Upper lobe of left lung (tissue), 6 donors: ENCODE measurements around the gene HPSE2. TPM values are rescaled to one million over a fixed set of nuclear protein-coding genes. Genes with fewer than 3 reads are reported as not detected.

Experiments
- ATAC-seq, 2 donors: fragments of 200-7000 bp; cut with Tn5 transposase; one replicate each; pipeline ENCODE4 v1.9.1; 2022; ENCODE audit warnings: mild to moderate bottlenecking in 2 of 2, moderate library complexity in 2 of 2; ENCODE audit not compliant: low FRiP score in 2 of 2
- DNase-seq, 2 donors: peaks; one replicate each; pipeline ENCODE4 v3.0.0-alpha.2; 2019 to 2020
- H3K27ac ChIP-seq, 4 donors: fragments of 200-600 bp; sonication (generic); one replicate each; pipeline ENCODE4 v1.5.1; 2016 to 2019
- H3K27me3 ChIP-seq, 4 donors: fragments of 200-600 bp; sonication (generic); one replicate each; pipeline ENCODE4 v1.5.1; 2017 to 2019
- H3K36me3 ChIP-seq, 4 donors: fragments of 200-600 bp; sonication (generic); one replicate each; pipeline ENCODE4 v1.5.1; 2016 to 2019
- H3K4me1 ChIP-seq, 4 donors: fragments of 200-600 bp; sonication (generic); one replicate each; pipeline ENCODE4 v1.5.1; 2018 to 2019
- H3K4me3 ChIP-seq, 4 donors: fragments of 200-600 bp; sonication (generic); one replicate each; pipeline ENCODE4 v1.5.1; 2017 to 2019; ENCODE audit warnings: mild to moderate bottlenecking in 2 of 4, moderate library complexity in 1 of 4
- H3K9me3 ChIP-seq, 4 donors: fragments of 200-600 bp; sonication (generic); one replicate each; pipeline ENCODE4 v1.5.1; 2018 to 2019
- EP300 ChIP-seq, 4 donors: sonication (generic); formaldehyde crosslinking; IDR thresholded peaks; one replicate each; pipeline ENCODE4 v1.5.1; 2017; ENCODE audit warnings: antibody characterized with exemption in 4 of 4, control low read depth in 2 of 4
- POLR2A ChIP-seq, 4 donors: fragments of 450-650 bp; IDR thresholded peaks; one replicate each; pipeline ENCODE4 v1.5.1; 2016 to 2017; ENCODE audit warnings: antibody characterized with exemption in 4 of 4, mild to moderate bottlenecking in 2 of 4
- POLR2AphosphoS5 ChIP-seq, 2 donors: sonication (generic); formaldehyde crosslinking; IDR thresholded peaks; one replicate each; pipeline ENCODE4 v1.5.1; 2017; ENCODE audit warnings: antibody characterized with exemption in 2 of 2
- WGBS, 2 donors: methylation state at CpG; one replicate each; pipeline ENCODE4 v1.1.5; 2017 to 2018; 5-methylcytosine and 5-hydroxymethylcytosine counted together
- total RNA-seq, 6 donors: library from RNA; depleted of rRNA in 4 of 6; stranded (reverse); fragments of >200 nt in 4 of 6; gene quantifications; one replicate each; pipeline versions ENCODE4 v1.1.0 to v1.2.1, GENCODE V29; 2016 to 2021
- TF ChIP-seq, protein P1 (sequence below), 6 experiments: fragments of 450-650 bp in 4 of 6; fragments of 200-600 bp in 2 of 6; sonication (generic) in 2 of 6; IDR thresholded peaks; one replicate each; pipeline ENCODE4 v1.5.1; 2016 to 2019; ENCODE audit warnings: antibody characterized with exemption in 6 of 6
- donor health status: DM: no; HTN: no; CAD: no; lungs with moderate emphysema.
- donor health status: DM: no; HTN: yes; CAD: no; lungs with severe emphysema.

The HPSE2 gene
- total RNA-seq, 6 donors from 2014 or later, result 0.15 to 1.1 (median 0.91) TPM; not detected in 1

DNA sequence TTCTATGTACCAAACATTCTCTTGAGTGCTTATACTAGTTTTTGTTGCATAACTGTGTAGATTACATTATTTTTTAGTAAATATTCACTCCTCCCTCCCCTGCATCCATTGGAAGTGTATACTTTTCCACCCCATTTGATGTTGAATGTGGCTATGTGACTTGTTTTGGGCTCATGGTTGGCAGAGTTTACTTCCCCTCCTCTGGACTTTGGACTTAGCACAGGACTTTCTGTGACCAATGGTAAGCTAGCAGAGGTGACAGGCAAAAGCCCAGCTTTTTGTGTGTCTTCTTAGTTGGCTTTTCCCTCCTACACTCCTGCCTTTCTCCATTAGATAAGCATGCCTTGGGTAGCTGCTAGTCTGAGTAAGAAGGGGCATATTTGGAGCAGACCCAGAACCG is 353.9 kb downstream of the HPSE2 start:
- 90 to 94% methylated on average over 1 of the region's 1 CpG for WGBS, 2 donors
- TF ChIP-seq EP300 (IDR thresholded peaks at IDR 0.05) (no peak), POLR2AphosphoS5 (IDR thresholded peaks at IDR 0.05) (no peak), POLR2A (IDR thresholded peaks at IDR 0.05) (no peak)
- TF ChIP-seq, protein P1, sequence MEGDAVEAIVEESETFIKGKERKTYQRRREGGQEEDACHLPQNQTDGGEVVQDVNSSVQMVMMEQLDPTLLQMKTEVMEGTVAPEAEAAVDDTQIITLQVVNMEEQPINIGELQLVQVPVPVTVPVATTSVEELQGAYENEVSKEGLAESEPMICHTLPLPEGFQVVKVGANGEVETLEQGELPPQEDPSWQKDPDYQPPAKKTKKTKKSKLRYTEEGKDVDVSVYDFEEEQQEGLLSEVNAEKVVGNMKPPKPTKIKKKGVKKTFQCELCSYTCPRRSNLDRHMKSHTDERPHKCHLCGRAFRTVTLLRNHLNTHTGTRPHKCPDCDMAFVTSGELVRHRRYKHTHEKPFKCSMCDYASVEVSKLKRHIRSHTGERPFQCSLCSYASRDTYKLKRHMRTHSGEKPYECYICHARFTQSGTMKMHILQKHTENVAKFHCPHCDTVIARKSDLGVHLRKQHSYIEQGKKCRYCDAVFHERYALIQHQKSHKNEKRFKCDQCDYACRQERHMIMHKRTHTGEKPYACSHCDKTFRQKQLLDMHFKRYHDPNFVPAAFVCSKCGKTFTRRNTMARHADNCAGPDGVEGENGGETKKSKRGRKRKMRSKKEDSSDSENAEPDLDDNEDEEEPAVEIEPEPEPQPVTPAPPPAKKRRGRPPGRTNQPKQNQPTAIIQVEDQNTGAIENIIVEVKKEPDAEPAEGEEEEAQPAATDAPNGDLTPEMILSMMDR (IDR thresholded peaks at IDR 0.05), result no peak
- ATAC-seq, result no peak

DNA sequence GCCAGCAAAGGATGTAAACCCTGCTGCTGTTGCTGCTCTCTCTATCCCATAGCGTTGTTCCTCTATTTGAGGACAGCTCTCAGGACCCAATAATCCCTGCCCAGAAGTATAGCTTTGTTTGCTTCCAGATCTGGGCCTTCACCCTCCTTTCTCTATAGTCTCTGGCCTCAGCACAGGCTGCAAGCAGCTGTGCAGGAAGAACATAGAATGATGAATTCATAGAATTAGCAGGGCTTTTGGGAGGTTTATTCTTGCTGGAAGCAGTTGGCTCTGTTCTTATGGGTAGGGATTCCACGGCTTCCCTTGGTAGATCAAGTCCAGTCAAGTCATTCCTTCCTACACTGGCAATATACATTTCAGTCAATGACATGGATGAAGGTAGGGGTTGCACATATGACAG is 354.7 kb downstream of the HPSE2 start:
- Histone ChIP-seq H3K36me3 (no peaks in the 10 kb centered on the region), H3K27ac (no peak overlapping the region), H3K4me3 (no peak overlapping the region), H3K9me3 (no peaks in the 10 kb centered on the region), H3K27me3 (no peaks in the 10 kb centered on the region), H3K4me1 (no peaks in the 10 kb centered on the region)
- ATAC-seq (no peak), DNase-seq (no peak)
- 65 to 78% methylated on average over 2 of the region's 2 CpGs for WGBS, 2 donors
- no peak for TF ChIP-seq POLR2AphosphoS5 (IDR thresholded peaks at IDR 0.05)
- TF ChIP-seq, protein P1 (IDR thresholded peaks at IDR 0.05), result no peak
- TF ChIP-seq EP300 (IDR thresholded peaks at IDR 0.05), result no peak
- TF ChIP-seq POLR2A (IDR thresholded peaks at IDR 0.05), result no peak

More for the DNA sequence above, 353.9 kb downstream of the HPSE2 start:
- no peaks in the 10 kb centered on the region for H3K9me3 ChIP-seq
- no peak overlapping the region for H3K4me3 ChIP-seq
- H3K4me1 ChIP-seq, result no peaks in the 10 kb centered on the region
- H3K27me3 ChIP-seq, result no peaks in the 10 kb centered on the region
- H3K36me3 ChIP-seq, result no peaks in the 10 kb centered on the region
- DNase-seq, result no peak
- no peak overlapping the region for H3K27ac ChIP-seq

DNA sequence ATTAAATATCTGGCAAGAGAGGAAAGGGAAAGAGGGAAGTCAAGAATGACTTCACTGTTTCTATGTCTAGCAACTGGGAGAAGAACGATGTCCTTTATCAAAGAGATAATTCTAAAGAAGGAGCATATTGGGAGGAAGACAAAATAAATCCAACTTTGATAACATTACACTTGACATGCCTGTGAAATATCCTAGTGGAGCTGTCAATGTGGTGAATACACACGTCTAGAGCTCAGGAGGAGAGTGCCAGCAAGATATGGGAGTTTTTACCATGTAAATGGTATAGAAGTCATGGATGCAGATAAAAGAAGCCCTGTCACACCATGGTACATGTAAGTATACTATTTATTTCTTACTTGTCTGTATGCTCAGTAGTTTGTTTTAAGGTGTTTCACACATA is 356.7 kb downstream of the HPSE2 start:
- Histone ChIP-seq H3K4me3 (no peak overlapping the region), H3K36me3 (no peaks in the 10 kb centered on the region), H3K27me3 (no peaks in the 10 kb centered on the region), H3K4me1 (no peaks in the 10 kb centered on the region), H3K27ac (no peak overlapping the region), H3K9me3 (no peaks in the 10 kb centered on the region)
- 48 to 55% methylated on average over 2 of the region's 2 CpGs for WGBS, 2 donors
- DNase-seq (no peak), ATAC-seq (no peak)
- TF ChIP-seq POLR2AphosphoS5 (IDR thresholded peaks at IDR 0.05) (no peak), POLR2A (IDR thresholded peaks at IDR 0.05) (no peak), EP300 (IDR thresholded peaks at IDR 0.05) (no peak)
- TF ChIP-seq, protein P1 (IDR thresholded peaks at IDR 0.05), result no peak

DNA sequence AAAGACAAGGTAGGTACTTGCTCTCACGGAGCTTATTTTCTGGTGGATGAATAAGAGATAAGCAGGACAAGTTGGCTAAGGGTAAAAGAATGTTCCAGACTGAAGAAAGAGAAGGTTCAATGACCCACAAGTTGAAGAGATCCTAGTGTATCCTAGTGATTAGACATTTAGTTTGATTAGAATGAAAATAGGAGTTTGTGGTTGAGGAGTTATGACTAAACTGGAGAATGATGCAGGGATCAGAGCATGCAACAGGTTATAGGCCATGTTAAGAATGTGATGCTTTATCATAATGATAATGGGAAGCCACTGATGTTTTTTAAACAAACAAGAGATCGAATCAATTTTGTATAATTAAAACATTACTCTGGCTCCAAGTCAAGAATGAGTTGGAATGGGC is 357.2 kb downstream of the HPSE2 start:
- TF ChIP-seq POLR2AphosphoS5 (IDR thresholded peaks at IDR 0.05), result no peak
- no peak for TF ChIP-seq POLR2A (IDR thresholded peaks at IDR 0.05)
- TF ChIP-seq EP300 (IDR thresholded peaks at IDR 0.05), result no peak
- TF ChIP-seq, protein P1 (IDR thresholded peaks at IDR 0.05), result no peak
- WGBS, 2 donors, result 48 to 50% methylated on average over 2 of the region's 2 CpGs
- H3K36me3 ChIP-seq, result no peaks in the 10 kb centered on the region
- no peak overlapping the region for H3K27ac ChIP-seq
- ATAC-seq, result no peak
- no peaks in the 10 kb centered on the region for H3K27me3 ChIP-seq
- no peak overlapping the region for H3K4me3 ChIP-seq
- H3K4me1 ChIP-seq, result no peaks in the 10 kb centered on the region
- H3K9me3 ChIP-seq, result no peaks in the 10 kb centered on the region
- no peak for DNase-seq

DNA sequence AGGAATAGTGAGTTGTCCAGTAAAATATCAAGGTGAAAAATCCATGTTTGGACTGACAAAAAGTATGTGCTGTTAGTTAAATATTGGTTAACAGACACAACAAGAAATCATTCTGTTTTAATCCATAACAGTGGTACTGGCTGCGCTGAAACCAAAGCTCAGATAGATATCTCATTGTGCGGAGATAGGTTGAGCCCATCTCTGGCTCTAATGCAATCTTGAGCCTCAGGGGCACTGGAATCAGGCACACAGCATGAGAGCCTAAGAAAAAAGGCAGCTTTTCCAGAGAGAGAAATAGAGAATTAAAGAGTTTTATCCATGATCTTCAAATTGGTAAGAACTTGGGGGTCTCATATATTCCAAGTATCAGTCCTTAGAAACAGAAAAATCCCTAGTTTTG is 373.7 kb downstream of the HPSE2 start:
- Histone ChIP-seq H3K4me3 (no peak overlapping the region), H3K27ac (no peak overlapping the region), H3K36me3 (no peaks in the 10 kb centered on the region), H3K4me1 (no peaks in the 10 kb centered on the region), H3K27me3 (no peaks in the 10 kb centered on the region), H3K9me3 (peaks cover 0 to 5% (median 0%) of the 10 kb centered on the region in 4 donors)
- 94 to 98% methylated on average over 2 of the region's 2 CpGs for WGBS, 2 donors
- DNase-seq (no peak), ATAC-seq (no peak)
- TF ChIP-seq POLR2AphosphoS5 (IDR thresholded peaks at IDR 0.05), result no peak
- no peak for TF ChIP-seq EP300 (IDR thresholded peaks at IDR 0.05)
- TF ChIP-seq, protein P1 (IDR thresholded peaks at IDR 0.05), result no peak
- TF ChIP-seq POLR2A (IDR thresholded peaks at IDR 0.05), result no peak
